ENCODE data around the gene VSIG10.
"Not testable (repeated sequence)": the region's sequence is repeated elsewhere in the genome, so short reads cannot be mapped to it uniquely, and the experiment has no call there.

Gene VSIG10

DNA sequence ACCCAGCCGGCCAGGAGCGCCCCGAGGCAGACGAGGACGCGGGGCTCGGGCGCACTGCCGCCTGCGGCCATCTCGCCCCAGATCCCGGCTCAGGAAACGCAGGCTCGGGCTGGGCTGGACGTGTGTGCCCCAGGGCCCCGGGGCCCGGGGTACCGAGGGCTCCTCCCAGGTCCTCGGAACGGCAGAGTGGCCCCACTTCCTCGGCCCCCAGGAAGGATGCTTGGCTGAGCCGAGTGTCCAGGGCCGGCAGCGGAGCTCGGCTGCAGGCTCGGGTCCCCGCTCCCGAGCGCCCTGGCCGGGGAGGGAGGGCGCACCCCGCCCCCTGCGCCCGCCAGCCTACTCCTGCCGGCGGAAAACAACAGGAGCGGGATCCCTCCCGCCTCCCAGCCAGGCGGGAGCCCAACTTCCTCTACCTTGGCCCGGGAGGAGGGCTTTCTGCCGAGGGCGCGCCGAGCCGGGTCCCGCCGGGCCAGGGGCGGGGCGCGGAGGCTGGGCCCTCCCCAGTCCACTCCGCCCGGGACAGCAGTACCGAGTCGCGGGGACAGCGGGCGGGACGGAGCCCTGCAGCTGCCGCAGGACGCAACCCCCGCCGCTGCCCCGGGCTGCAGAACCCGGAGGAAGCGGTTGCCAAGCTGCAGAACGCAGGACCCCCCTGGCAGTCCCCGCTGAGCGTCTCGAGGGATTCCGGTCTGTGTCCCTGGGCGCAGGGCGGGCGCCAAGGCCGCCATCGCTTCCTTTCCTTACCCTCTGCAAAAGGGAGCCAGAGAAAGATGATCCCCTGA, at the start of gene VSIG10:
Gene VSIG10, minus strand, starts transcription at position 411 of the 782 bp plus-strand sequence. Its CDS starts 340 bp downstream, at position 71.
- no peak for DNase-seq (ENCODE audit: low read depth in 2 of 2)

DNA sequence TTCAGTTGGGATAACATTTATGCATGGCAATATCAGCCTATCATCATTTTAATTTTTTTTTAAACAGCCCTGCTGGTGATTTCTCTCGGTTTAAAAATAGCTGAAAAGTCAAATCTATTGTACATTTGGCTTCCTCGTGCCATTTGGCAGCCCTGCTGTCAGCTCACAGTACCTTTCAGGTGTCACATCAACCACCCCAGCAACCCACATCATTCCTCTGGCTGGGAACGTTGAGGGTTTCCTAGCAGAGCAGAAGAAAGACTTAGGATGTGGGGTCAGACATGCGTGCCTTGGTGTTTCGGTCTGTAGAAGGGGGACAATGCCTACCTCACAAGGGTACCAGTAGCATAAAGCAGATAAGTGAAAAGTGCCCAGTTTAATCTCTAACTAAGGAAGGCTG, 47.9 kb upstream of the VSIG10 start:
- DNase-seq (ENCODE audit: low read depth in 2 of 2): no peak

- DNase-seq (ENCODE audit: low read depth in 2 of 2): no peak
These were observed 46.8 kb upstream of the VSIG10 start for GRCh38 chr12:118150625-118151024.

DNA sequence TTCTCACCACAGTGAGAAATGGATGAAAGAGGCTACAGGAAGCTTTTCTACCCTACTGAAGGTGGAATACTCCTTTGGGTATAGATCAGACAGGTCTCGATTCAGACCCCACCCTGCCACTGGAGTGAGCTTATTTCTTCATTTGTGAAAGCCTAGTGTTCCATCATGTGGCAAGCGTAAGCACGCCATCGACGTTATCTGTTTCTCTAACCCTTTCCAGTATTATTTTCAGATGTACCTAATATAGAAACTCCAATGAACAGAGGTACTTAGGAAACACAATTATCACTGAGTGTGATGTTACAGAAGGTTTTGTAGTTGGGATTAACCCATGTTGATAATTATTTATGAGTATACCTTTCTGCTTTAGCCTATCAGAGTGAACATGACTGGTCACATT, 44.5 kb upstream of the VSIG10 start:
- no peak for DNase-seq (ENCODE audit: low read depth in 2 of 2)

DNA sequence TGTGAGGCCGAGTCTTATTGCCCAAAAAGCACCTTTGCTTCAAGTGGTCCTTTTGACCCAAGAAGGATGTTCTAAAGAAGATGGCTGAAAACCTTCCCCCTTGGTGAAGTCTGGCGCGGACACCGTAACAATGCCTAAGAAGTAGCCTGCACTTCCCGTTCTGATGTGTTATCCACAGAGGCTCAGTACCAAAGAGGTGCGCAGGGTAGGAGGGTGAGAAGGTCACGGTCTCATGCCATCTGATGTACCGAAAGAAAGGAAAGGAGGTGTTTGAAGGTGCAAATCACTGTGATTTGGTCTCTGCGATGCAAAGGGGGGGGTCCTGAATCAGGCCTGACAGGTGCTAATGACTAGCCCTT, 42.0 kb upstream of the VSIG10 start:
- DNase-seq (ENCODE audit: low read depth in 2 of 2): no peak

DNA sequence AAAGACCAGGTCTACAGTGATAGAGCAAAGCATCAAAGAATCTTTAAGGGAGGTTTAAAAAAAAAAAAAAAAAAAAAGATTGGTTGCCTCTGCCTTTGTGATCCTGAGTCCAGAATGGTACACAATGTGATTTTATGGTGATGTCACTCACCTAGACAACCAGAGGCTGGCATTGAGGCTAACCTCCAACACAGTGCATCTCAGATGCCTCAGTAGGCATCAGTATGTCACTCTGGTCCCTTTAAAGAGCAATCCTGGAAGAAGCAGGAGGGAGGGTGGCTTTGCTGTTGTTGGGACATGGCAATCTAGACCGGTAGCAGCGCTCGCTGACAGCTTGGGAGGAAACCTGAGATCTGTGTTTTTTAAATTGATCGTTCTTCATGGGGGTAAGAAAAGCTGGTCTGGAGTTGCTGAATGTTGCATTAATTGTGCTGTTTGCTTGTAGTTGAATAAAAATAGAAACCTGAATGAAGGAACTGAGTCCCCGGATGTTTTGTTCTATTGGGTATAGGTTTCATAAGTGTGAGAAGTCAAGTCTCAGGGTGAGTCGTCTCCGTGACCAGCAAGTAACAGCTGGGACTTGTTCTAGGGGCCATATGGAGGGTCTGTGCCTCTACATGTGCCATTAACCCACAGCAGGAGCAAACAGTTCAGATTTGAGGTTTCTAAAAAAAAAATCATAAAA, 41.4 kb upstream of the VSIG10 start:
- no peak for DNase-seq (ENCODE audit: low read depth in 2 of 2)

GRCh38 chr12:118144499-118144898, 40.7 kb upstream of the VSIG10 start:
- DNase-seq (ENCODE audit: low read depth in 2 of 2): no peak

- DNase-seq (ENCODE audit: low read depth in 2 of 2): no peak
These were observed 37.0 kb upstream of the VSIG10 start for GRCh38 chr12:118140825-118141224.

- DNase-seq (ENCODE audit: low read depth in 2 of 2): no peak
These were observed 33.4 kb upstream of the VSIG10 start for GRCh38 chr12:118137148-118137678.

DNA sequence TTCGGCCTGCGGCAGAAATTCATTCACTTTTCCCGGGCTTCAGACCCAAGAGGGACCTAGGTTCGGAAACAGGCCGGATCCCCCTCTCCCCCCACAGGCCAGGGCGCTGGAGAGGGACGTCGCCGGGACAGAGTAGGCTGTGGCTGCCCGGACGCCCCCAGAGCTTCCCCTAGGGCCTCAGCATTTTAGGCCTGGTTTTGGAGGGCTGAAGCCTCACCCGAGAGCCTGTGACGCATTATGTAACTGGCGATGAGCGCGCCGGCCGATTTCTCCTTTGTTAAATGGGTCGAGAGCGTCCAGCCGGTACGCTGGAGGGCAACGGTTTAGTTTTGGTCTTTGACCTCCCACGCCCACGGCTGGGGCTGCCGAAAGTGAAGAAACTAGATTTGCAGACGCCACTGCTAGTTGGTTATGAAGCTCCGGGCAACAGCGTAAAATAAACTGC, 32.8 kb upstream of the VSIG10 start:
- DNase-seq (ENCODE audit: low read depth in 2 of 2): no peak

DNA sequence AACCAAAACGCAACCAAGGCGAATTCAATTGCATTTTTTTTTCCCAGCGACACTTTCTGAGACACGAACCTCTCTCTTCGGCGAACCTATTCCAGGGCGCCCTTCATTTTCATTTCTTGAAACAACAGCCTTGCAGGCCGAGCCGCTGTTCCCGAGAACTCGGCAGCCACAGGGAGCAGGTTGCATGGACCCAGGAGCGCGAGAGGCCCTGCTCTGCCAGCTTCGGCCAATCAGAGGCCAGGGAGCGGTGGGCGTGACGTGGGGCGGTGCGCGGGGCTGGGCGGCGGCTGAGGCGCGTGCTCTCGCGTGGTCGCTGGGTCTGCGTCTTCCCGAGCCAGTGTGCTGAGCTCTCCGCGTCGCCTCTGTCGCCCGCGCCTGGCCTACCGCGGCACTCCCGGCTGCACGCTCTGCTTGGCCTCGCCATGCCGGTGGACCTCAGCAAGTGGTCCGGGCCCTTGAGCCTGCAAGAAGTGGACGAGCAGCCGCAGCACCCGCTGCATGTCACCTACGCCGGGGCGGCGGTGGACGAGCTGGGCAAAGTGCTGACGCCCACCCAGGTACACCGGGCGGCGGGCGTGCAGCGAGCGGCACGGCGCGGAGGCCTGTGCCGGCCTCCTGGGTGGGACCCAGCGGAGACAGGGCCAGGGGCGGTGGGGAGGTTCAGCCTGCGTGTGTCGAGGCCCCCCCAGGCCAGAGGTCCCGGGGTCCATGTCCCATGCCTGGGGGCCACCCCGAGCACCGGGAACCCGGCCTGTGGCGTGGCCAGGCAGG, 32.2 kb upstream of the VSIG10 start, which contains the start of gene PEBP1:
Gene PEBP1, plus strand, starts transcription at position 337 of the 771 bp plus-strand sequence. Its CDS starts 86 bp downstream, at position 423.
- peak; percentile 82 to 84 for DNase-seq (ENCODE audit: low read depth in 2 of 2)

GRCh38 chr12:118129436-118129835, 25.6 kb upstream of the VSIG10 start:
- DNase-seq (ENCODE audit: low read depth in 2 of 2): not testable (repeated sequence)

GRCh38 chr12:118127867-118128266, 24.1 kb upstream of the VSIG10 start:
- DNase-seq (ENCODE audit: low read depth in 2 of 2): no peak

GRCh38 chr12:118126119-118126757, 22.4 kb upstream of the VSIG10 start:
- DNase-seq (ENCODE audit: low read depth in 2 of 2): no peak

GRCh38 chr12:118125743-118126118, 21.9 kb upstream of the VSIG10 start:
- DNase-seq (ENCODE audit: low read depth in 2 of 2): no peak

DNA sequence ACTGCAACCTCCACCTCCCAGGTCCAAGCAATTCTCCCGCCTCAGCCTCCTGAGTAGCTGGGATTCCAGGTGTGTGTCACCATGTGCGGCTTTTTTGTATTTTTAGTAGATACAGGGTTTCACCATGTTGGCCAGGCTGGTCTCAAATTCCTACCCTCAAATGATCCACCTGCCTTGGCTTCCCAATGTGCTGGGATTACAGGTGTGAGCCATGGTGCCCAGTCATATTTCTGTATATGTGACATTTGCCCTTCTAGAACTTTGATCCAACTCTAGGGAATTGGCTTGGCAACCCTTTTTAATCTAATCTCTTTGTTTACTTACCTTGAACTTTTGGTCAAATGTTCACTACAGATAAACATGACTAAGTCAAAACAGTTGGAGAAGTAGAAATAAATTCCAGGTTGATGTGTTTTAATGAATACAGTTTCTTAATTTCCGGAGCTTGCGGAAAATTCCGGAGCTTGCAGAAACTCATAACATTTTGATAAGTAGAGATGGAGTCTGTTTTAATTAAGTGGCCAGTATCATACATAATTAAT, 20.6 kb upstream of the VSIG10 start:
- DNase-seq (ENCODE audit: low read depth in 2 of 2): no peak

GRCh38 chr12:118122264-118122663, 18.5 kb upstream of the VSIG10 start:
- no peak for DNase-seq (ENCODE audit: low read depth in 2 of 2)

DNA sequence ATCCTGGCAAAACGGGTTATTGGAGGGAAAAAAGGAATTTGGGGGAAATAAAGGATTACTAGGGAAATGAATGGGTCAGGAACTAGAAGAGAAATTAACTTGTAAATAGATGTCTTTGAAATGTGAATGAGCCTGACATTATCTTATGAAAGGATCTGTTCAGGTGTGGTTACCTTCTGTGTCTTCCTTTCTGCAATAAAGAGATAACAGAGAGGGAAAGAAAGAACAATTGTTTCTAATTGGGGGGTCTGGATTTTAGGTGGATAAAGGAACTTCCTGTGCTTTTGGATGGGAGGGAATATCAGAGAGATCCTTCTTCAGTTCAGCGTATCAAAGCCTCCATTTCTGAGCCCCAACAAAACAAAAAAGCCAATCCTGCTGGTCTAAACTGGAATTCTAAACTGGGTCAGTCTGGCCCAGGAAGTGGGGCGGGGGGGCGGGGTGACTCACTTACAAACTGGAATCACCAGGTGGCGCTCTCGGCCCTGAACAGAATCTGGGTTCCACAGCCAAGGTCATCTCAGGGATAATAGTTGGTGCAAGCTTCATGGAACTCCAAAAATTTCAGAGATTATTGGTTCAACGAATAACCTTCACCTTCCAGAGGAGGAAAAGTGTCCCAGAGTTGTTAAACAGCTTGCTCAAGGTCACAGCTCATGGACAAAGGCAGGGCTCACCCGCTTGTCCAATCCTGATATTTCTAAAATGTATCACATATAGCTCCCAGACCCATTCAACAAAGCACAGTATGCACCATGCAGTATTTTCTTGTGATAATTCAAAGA, 17.0 kb upstream of the VSIG10 start:
- peak; percentile 19 to 40 for DNase-seq (ENCODE audit: low read depth in 2 of 2)

DNA sequence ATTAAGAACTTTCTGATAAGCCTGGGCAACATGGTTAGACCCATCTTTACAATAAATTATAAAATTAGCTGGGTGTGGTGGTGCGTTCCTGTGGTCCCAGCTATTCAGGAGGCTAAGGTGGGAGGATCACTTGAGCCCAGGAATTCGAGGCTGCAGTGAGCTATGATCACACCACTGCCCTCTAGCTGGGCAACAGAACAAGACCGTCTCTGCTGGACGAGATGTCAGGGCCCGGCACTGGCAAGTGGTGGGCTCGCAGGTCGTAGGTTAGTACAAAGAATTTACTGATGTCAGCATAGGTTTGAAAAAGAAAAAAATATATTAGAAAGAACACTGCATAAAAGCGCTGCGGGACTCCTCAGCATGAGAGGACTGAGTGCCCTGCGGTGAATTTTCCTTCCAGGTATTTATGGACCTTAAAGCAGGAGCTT, 15.7 kb upstream of the VSIG10 start:
- DNase-seq (ENCODE audit: low read depth in 2 of 2): no peak

- no peak for DNase-seq (ENCODE audit: low read depth in 2 of 2)
These were observed 5.3 kb upstream of the VSIG10 start for GRCh38 chr12:118109088-118109487.
